NCI-H82 (cell line): ENCODE results near the gene WNK4.

Source experiments
- DNase-seq: peaks from one replicate; lab custom pipeline; 2025; lab: John Stamatoyannopoulos, UW

WNK4 gene

GRCh38 chr17:42841975-42842685, 61.7 kb downstream of the WNK4 start:
- DNase-seq: no peak

GRCh38 chr17:42843358-42843934, 63.0 kb downstream of the WNK4 start:
- DNase-seq: peak; percentile 71

- DNase-seq: no peak
Observed at GRCh38 chr17:42844271-42844670, 63.9 kb downstream of the WNK4 start, which contains the start of gene AOC2. AOC2 (plus strand) TSS chr17:42844580; CDS start chr17:42844627, 47 bp downstream.

GRCh38 chr17:42844761-42845555, 64.5 kb downstream of the WNK4 start:
- no peak for DNase-seq

GRCh38 chr17:42845556-42845917, 65.1 kb downstream of the WNK4 start:
- DNase-seq: no peak

- no peak for DNase-seq
Observed at GRCh38 chr17:42845918-42846593, 65.6 kb downstream of the WNK4 start.
